ENCODE measurements around the gene GRIK4. TPM values are rescaled to one million over a fixed set of nuclear protein-coding genes. Genes with fewer than 3 reads are reported as not detected.

Gene GRIK4
- polyA plus RNA-seq, 1 donor, result 0.94 TPM

DNA sequence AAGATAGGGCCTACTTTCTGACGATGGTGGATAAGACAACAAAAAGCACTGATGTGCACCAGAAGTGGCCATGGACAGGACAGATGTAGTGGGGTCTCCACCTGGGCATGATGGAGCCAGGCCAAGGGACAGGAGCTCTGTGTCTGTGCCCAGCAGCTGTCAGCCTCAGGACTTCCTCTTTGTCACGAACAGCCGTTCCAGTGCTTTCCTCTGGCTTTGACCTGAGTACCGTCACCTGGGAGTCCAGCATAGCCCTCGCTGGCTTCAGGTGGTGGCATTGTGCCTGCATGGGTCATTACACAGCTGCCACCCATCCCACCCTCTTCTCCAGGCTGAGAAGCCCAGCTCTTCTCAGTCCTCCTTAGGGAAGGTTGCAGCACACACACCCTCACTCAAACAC, 137.8 kb downstream of the GRIK4 start:
- H3K27me3 ChIP-seq (ENCODE audit: control insufficient read depth, insufficient read depth, low read length), result no peaks in the 10 kb centered on the region
- H3K4me3 ChIP-seq (ENCODE audit: low read length), result no peak overlapping the region
- H3K9me3 ChIP-seq (ENCODE audit: control insufficient read depth, low read depth, low read length), result no peaks in the 10 kb centered on the region
- H3K4me1 ChIP-seq (ENCODE audit: control insufficient read depth, insufficient read depth, low read length), result no peaks in the 10 kb centered on the region
- no peak for DNase-seq
- H3K36me3 ChIP-seq (ENCODE audit: control insufficient read depth, insufficient read depth, low read length), result no peaks in the 10 kb centered on the region
- no CpG with 5 or more reads among the region's 5 CpGs for WGBS (ENCODE audit: insufficient coverage, low lambda C conversion rate)
- H3K27ac ChIP-seq (ENCODE audit: low read length), result no peak overlapping the region

- WGBS (ENCODE audit: insufficient coverage, low lambda C conversion rate), result no CpG with 5 or more reads among the region's 3 CpGs
Observed at GRCh38 chr11:120651396-120651795, 139.8 kb downstream of the GRIK4 start.

DNA sequence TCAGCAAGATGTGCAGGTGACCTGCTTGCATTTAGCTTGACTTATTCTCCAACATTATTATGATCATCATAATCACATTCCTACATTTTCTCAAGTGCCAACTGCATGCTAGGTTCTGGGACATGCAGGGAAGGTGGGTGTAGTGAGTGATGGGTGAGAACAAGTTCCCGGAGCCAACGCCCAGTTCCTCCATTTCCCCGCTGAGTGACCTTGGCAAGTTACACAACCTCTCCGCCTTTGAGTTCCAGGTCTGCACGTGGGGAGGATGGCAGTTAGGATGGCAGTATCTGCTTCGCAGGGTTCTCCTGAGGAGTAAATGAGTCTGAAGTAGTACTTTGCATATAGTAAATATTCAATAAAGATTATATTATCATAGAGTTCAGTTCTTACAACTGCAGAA, 140.3 kb downstream of the GRIK4 start:
- DNase-seq, result no peak
- Histone ChIP-seq H3K27me3 (ENCODE audit: control insufficient read depth, insufficient read depth, low read length) (no peaks in the 10 kb centered on the region), H3K9me3 (ENCODE audit: control insufficient read depth, low read depth, low read length) (no peaks in the 10 kb centered on the region), H3K4me3 (ENCODE audit: low read length) (no peak overlapping the region), H3K4me1 (ENCODE audit: control insufficient read depth, insufficient read depth, low read length) (no peaks in the 10 kb centered on the region), H3K27ac (ENCODE audit: low read length) (no peak overlapping the region), H3K36me3 (ENCODE audit: control insufficient read depth, insufficient read depth, low read length) (no peaks in the 10 kb centered on the region)
- no CpG with 5 or more reads among the region's 6 CpGs for WGBS (ENCODE audit: insufficient coverage, low lambda C conversion rate)

More at GRCh38 chr11:120651396-120651795, 139.8 kb downstream of the GRIK4 start:
- Histone ChIP-seq H3K9me3 (ENCODE audit: control insufficient read depth, low read depth, low read length) (no peaks in the 10 kb centered on the region), H3K27me3 (ENCODE audit: control insufficient read depth, insufficient read depth, low read length) (no peaks in the 10 kb centered on the region), H3K27ac (ENCODE audit: low read length) (no peak overlapping the region), H3K4me1 (ENCODE audit: control insufficient read depth, insufficient read depth, low read length) (no peaks in the 10 kb centered on the region), H3K4me3 (ENCODE audit: low read length) (no peak overlapping the region), H3K36me3 (ENCODE audit: control insufficient read depth, insufficient read depth, low read length) (no peaks in the 10 kb centered on the region)
- no peak for DNase-seq

GRCh38 chr11:120652705-120653335, 141.3 kb downstream of the GRIK4 start:
- no peaks in the 10 kb centered on the region for H3K9me3 ChIP-seq (ENCODE audit: control insufficient read depth, low read depth, low read length)
- no peaks in the 10 kb centered on the region for H3K4me1 ChIP-seq (ENCODE audit: control insufficient read depth, insufficient read depth, low read length)
- H3K4me3 ChIP-seq (ENCODE audit: low read length), result no peak overlapping the region
- no peak overlapping the region for H3K27ac ChIP-seq (ENCODE audit: low read length)
- no peak for DNase-seq
- no CpG with 5 or more reads among the region's 3 CpGs for WGBS (ENCODE audit: insufficient coverage, low lambda C conversion rate)
- H3K36me3 ChIP-seq (ENCODE audit: control insufficient read depth, insufficient read depth, low read length), result no peaks in the 10 kb centered on the region
- no peaks in the 10 kb centered on the region for H3K27me3 ChIP-seq (ENCODE audit: control insufficient read depth, insufficient read depth, low read length)

GRCh38 chr11:120655589-120655988, 144.0 kb downstream of the GRIK4 start:
- H3K4me3 ChIP-seq (ENCODE audit: low read length), result no peak overlapping the region
- no peaks in the 10 kb centered on the region for H3K4me1 ChIP-seq (ENCODE audit: control insufficient read depth, insufficient read depth, low read length)
- no CpG with 5 or more reads among the region's 5 CpGs for WGBS (ENCODE audit: insufficient coverage, low lambda C conversion rate)
- DNase-seq, result no peak
- no peaks in the 10 kb centered on the region for H3K27me3 ChIP-seq (ENCODE audit: control insufficient read depth, insufficient read depth, low read length)
- no peak overlapping the region for H3K27ac ChIP-seq (ENCODE audit: low read length)
- no peaks in the 10 kb centered on the region for H3K9me3 ChIP-seq (ENCODE audit: control insufficient read depth, low read depth, low read length)
- H3K36me3 ChIP-seq (ENCODE audit: control insufficient read depth, insufficient read depth, low read length), result no peaks in the 10 kb centered on the region

GRCh38 chr11:120657306-120658070, 145.9 kb downstream of the GRIK4 start:
- Histone ChIP-seq H3K4me1 (ENCODE audit: control insufficient read depth, insufficient read depth, low read length) (no peaks in the 10 kb centered on the region), H3K27ac (ENCODE audit: low read length) (no peak overlapping the region), H3K4me3 (ENCODE audit: low read length) (no peak overlapping the region), H3K27me3 (ENCODE audit: control insufficient read depth, insufficient read depth, low read length) (no peaks in the 10 kb centered on the region), H3K36me3 (ENCODE audit: control insufficient read depth, insufficient read depth, low read length) (no peaks in the 10 kb centered on the region), H3K9me3 (ENCODE audit: control insufficient read depth, low read depth, low read length) (no peaks in the 10 kb centered on the region)
- DNase-seq, result no peak
- 100% methylated on average over 1 of the region's 6 CpGs for WGBS (ENCODE audit: insufficient coverage, low lambda C conversion rate)

DNA sequence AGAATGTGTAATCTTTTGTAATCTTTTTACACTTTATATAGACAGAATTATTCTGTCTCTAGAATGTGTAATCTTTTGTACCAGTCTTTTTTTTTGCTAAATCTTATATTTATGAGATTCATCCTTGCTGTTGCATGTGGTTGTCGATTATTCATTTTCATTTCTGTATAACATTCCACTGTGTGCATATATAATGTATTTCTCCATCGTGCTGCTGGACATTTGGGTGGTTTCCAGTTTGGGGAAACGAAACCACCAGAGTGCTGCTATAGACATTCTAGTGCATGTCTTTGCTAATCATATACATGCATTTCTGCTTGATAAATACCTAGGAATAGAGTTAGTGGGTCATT, 146.5 kb downstream of the GRIK4 start:
- Histone ChIP-seq H3K36me3 (ENCODE audit: control insufficient read depth, insufficient read depth, low read length) (no peaks in the 10 kb centered on the region), H3K27me3 (ENCODE audit: control insufficient read depth, insufficient read depth, low read length) (no peaks in the 10 kb centered on the region), H3K4me3 (ENCODE audit: low read length) (no peak overlapping the region), H3K9me3 (ENCODE audit: control insufficient read depth, low read depth, low read length) (no peaks in the 10 kb centered on the region), H3K27ac (ENCODE audit: low read length) (no peak overlapping the region), H3K4me1 (ENCODE audit: control insufficient read depth, insufficient read depth, low read length) (no peaks in the 10 kb centered on the region)
- no peak for DNase-seq
- 70% methylated on average over 2 of the region's 3 CpGs for WGBS (ENCODE audit: insufficient coverage, low lambda C conversion rate)

DNA sequence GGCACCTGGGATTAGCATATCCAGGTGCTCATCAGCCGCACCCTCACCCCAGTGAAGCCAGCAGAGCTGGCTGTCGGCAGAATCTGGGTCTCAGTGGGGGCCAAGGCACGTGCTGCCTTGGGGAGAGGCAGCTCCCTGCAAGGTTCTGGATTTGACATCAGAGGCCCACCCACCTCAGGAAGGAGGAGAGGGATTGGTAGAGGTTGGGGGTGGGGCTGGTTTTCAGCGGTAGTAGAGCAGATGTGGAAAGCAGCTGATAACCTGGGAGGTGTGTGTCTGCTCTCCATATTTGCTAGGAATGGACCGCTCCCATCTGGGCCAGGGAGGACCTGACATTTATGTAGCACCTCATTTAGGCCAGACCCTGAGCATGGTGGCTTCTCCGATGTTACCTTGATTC, 147.5 kb downstream of the GRIK4 start:
- Histone ChIP-seq H3K4me3 (ENCODE audit: low read length) (no peak overlapping the region), H3K27me3 (ENCODE audit: control insufficient read depth, insufficient read depth, low read length) (no peaks in the 10 kb centered on the region), H3K9me3 (ENCODE audit: control insufficient read depth, low read depth, low read length) (no peaks in the 10 kb centered on the region), H3K27ac (ENCODE audit: low read length) (no peak overlapping the region), H3K4me1 (ENCODE audit: control insufficient read depth, insufficient read depth, low read length) (no peaks in the 10 kb centered on the region), H3K36me3 (ENCODE audit: control insufficient read depth, insufficient read depth, low read length) (no peaks in the 10 kb centered on the region)
- no CpG with 5 or more reads among the region's 6 CpGs for WGBS (ENCODE audit: insufficient coverage, low lambda C conversion rate)
- no peak for DNase-seq

GRCh38 chr11:120660024-120660565, 148.5 kb downstream of the GRIK4 start:
- DNase-seq, result peak; percentile 26
- Histone ChIP-seq H3K27me3 (ENCODE audit: control insufficient read depth, insufficient read depth, low read length) (no peaks in the 10 kb centered on the region), H3K36me3 (ENCODE audit: control insufficient read depth, insufficient read depth, low read length) (no peaks in the 10 kb centered on the region), H3K4me1 (ENCODE audit: control insufficient read depth, insufficient read depth, low read length) (no peaks in the 10 kb centered on the region), H3K27ac (ENCODE audit: low read length) (no peak overlapping the region), H3K4me3 (ENCODE audit: low read length) (no peak overlapping the region), H3K9me3 (ENCODE audit: control insufficient read depth, low read depth, low read length) (no peaks in the 10 kb centered on the region)
- no CpG with 5 or more reads among the region's 17 CpGs for WGBS (ENCODE audit: insufficient coverage, low lambda C conversion rate)

DNA sequence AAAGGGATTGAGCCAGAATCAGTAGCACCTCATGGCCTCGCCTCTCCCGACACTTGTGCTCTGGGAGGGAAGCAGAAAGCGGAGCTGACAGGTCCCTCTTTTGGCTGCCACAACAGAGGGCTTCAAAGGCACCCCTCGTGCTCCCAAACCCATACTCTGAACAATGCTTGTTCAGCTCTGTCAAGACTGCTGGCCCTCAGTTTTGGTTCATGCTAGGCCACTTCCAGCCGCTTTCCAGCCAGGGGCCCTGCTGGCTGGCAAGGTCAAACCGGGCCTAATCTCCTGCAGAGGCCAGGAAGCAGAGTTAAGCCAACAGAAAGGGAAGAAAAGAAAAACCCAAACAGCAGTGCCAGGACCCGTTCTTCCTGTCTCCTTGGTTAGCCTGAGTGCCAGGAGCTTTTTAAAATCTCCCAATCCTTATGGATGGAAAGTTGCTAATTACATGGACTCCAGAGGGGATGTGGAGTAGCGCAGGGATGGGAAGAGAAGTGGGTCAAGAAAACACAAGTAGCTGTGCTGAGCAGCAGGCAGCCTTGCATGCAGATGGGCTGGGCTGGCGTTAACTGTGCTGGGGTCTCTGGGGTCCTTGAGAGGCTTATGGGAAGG, 150.6 kb downstream of the GRIK4 start:
- no peak overlapping the region for H3K4me3 ChIP-seq (ENCODE audit: low read length)

More for the DNA sequence above, 150.6 kb downstream of the GRIK4 start:
- Histone ChIP-seq H3K27me3 (ENCODE audit: control insufficient read depth, insufficient read depth, low read length) (no peaks in the 10 kb centered on the region), H3K9me3 (ENCODE audit: control insufficient read depth, low read depth, low read length) (no peaks in the 10 kb centered on the region), H3K4me1 (ENCODE audit: control insufficient read depth, insufficient read depth, low read length) (no peaks in the 10 kb centered on the region), H3K27ac (ENCODE audit: low read length) (no peak overlapping the region), H3K36me3 (ENCODE audit: control insufficient read depth, insufficient read depth, low read length) (no peaks in the 10 kb centered on the region)
- no peak for DNase-seq
- no CpG with 5 or more reads among the region's 9 CpGs for WGBS (ENCODE audit: insufficient coverage, low lambda C conversion rate)
